Superior temporal gyrus (tissue), 1 donor: ENCODE measurements around the gene KRTAP10-11.
"Not testable (repeated sequence)": the region's sequence is repeated elsewhere in the genome, so short reads cannot be mapped to it uniquely, and the experiment has no call there.

Experiments
- DNase-seq: peaks from one replicate; pipeline ENCODE4 v3.0.0-alpha.2; 2016; ENCODE audit errors: extremely low spot score

The KRTAP10-11 gene

GRCh38 chr21:44615466-44615865 lies 30.7 kb upstream of the KRTAP10-11 start:
- no peak for DNase-seq

DNA sequence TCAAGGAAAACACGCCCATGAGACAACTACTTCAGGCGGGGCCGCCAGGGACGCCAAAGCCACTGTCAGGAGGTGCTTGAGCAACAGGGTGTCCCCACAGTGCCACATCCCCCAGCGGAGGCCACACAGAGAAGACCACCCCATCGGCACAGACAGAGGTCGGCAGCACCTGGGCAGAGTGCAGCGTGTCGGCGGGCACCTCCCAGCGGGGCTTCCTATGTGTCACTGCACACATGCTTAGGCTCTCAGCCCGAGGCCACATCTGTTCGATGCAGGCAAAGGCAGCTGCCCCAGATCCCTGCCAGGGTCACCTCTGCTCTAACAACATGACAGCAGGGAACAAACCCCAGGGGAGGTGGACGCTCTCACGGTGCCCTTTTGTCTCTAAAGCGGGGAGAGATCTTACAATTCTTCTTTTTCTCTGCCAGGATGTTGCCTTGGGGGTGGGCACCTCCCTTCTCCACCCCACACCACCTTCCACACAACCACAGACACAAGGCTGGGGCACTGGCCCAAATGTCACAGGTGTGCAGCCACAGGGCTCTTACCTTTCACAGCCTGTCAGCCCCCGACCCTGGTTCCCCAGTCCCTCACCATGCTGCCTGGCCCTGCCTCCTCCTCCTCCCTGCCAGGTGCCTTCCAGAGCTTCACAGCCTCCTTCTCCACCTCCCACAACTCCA lies 30.2 kb upstream of the KRTAP10-11 start:
- DNase-seq: no peak

- no peak for DNase-seq
Observed at GRCh38 chr21:44616591-44616926, 29.7 kb upstream of the KRTAP10-11 start.

- no peak for DNase-seq
Observed at GRCh38 chr21:44617071-44617501, 29.1 kb upstream of the KRTAP10-11 start.

GRCh38 chr21:44618504-44618903 lies 27.7 kb upstream of the KRTAP10-11 start:
- DNase-seq: no peak

GRCh38 chr21:44618909-44619308 lies 27.3 kb upstream of the KRTAP10-11 start:
- DNase-seq: no peak

DNA sequence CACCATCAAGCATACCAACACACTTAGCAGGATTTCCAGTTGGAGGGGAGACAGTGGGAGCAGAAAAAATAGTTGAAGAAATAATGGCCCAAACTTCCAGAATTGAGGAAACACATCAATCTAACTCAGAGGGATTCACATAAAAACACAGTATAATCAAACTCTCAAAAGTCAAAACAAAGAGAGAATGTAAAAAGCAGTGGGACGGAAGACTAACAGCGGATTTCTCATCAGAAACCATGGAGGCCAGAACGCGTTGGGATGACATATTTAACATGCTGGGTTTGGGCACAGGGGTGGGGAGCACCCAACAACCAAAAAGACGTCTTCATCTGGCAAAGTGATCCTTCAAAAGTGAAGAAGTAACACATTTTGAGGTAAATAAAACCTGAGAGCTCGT lies 26.3 kb upstream of the KRTAP10-11 start:
- DNase-seq: no peak

GRCh38 chr21:44623575-44623974 lies 22.6 kb upstream of the KRTAP10-11 start:
- DNase-seq: no peak

DNA sequence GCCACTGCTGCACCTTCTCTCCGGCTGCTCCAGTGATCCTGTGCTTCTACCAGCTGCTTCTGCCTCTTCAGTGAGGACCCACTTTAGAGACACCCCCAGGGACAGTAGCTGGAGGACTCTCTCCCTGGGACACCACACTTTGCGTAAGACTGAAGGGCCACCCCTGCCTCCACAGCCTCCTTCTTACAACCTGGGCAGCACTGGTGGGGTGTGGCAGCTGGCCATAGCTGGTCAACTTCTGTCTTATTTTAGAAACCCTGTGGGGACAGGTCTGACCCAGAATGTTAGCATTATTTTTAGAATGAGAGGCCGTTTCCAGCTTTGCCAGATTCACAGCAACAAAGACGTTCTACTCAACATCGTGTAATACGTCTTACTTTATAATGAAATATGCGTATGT lies 20.5 kb upstream of the KRTAP10-11 start:
- DNase-seq: no peak

GRCh38 chr21:44626262-44626661 lies 20.0 kb upstream of the KRTAP10-11 start:
- DNase-seq: no peak

- DNase-seq: no peak
Observed at GRCh38 chr21:44626673-44627143, 19.5 kb upstream of the KRTAP10-11 start, which contains the start of gene KRTAP10-9. Gene KRTAP10-9 (plus strand): TSS chr21:44627093. CDS start chr21:44627172, 79 bp downstream.

DNA sequence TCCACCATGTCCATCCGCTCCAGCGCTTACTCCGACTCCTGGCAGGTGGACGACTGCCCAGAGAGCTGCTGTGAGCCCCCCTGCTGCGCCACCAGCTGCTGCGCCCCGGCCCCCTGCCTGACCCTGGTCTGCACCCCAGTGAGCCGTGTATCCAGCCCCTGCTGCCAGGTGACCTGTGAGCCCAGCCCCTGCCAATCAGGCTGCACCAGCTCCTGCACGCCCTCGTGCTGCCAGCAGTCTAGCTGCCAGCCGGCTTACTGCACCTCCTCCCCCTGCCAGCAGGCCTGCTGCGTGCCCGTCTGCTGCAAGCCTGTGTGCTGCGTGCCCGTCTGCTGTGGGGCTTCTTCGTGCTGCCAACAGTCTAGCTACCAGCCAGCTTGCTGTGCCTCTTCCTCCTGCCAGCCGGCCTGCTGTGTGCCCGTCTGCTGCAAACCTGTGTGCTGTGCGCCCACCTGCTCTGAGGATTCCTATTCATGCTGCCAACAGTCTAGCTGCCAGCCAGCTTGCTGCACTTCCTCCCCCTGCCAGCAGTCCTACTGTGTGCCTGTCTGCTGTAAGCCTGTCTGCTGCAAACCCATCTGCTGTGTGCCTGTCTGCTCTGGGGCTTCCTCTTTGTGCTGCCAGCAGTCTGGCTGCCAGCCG lies 18.9 kb upstream of the KRTAP10-11 start:
- not testable (repeated sequence) for DNase-seq

DNA sequence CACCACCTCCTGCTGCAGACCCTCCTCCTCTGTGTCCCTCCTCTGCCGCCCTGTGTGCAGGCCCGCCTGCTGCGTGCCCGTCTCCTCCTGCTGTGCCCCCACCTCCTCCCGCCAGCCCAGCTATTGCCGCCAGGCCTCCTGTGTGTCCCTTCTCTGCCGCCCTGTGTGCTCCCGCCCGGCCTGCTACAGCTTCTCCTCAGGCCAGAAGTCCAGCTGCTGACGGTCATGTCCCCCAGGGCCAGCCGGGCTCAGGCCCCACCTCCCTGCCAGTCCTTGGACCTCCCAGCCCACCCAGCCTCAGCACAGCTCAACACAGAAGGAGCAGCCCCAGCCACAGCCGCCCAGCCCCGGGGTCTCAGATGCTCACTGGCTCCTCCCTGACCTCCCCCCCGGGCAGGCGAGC lies 18.4 kb upstream of the KRTAP10-11 start:
- not testable (repeated sequence) for DNase-seq

GRCh38 chr21:44628707-44629391 lies 17.4 kb upstream of the KRTAP10-11 start:
- DNase-seq: no peak

- no peak for DNase-seq
Observed at GRCh38 chr21:44630440-44630839, 15.8 kb upstream of the KRTAP10-11 start.

DNA sequence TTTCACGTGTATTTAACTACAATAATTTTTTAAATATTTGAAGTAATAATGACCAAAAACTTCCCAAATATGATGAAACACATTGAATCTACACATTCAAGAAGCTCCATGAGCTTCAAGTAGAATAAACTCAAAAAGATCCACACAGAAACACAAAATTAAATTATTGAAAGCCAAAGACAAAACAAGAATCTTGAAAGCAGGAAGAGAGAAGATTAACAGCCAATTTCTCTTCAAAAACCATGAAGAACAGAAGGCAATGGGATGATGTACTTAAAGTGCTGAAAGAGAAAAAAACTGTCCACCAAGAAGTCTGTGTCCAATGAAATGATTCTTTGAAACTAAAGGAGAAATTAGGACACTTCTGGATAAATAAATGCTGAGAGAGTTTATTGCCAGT lies 14.1 kb upstream of the KRTAP10-11 start:
- no peak for DNase-seq

DNA sequence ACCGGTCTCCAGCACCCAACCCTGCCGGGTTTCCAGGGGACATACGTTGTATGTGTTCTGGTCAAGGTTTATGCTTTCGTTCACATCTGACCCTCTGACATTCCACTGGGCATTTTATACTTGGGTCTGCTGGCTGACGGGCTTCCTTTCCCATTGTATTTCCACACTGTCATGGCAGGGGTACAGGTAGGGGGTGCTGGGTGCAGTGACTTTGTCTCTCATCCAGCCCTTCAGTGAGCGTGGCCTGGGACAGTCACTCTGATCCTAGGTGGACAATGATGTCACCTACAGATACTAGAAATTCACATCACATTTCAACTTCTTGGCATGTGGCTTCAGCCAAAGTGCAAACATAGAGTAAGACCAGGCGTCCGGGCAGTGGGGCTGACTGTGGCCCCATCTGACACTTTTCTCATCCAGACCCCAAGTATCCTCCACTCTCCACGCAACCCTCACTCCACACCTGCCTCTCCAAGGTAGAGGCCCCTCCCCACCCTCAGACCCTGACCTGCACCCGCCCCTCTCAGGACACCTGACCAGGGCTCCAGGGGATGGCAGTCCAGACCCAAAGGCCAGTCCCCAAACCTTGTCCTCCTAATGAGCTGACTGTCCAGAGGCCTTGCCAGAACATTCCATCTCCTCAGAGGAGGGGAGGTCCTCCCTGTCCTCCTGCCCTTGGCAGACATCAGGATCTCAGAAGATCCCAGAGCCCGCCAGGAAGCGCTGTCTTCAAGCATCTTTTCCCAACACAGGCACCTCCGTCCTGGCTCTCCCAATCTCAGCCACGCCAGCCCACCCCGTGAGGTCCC lies 9.8 kb upstream of the KRTAP10-11 start:
- no peak for DNase-seq

- no peak for DNase-seq
Observed at GRCh38 chr21:44637018-44637850, 9.0 kb upstream of the KRTAP10-11 start, which contains the start of gene KRTAP10-10. Gene KRTAP10-10 (plus strand): TSS chr21:44637356. CDS start chr21:44637418, 62 bp downstream.

DNA sequence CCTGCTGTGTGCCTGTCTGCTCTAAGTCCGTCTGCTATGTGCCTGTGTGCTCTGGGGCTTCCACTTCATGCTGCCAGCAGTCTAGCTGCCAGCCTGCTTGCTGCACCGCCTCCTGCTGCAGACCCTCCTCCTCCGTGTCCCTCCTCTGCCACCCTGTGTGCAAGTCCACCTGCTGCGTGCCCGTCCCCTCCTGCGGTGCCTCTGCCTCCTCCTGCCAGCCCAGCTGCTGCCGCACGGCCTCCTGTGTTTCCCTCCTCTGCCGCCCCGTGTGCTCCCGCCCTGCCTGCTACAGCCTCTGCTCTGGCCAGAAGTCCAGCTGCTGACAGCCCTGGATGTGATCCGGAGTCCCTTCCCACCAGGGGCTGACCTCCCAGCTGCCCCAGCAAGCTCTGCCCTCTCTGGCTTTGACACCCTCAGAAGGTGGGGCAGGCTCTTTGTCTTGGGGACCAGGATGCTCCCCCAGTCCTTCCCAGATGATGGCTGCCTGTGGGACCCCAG lies 8.3 kb upstream of the KRTAP10-11 start:
- DNase-seq: not testable (repeated sequence)

- DNase-seq: not testable (repeated sequence)
Observed at GRCh38 chr21:44638506-44639330, 7.5 kb upstream of the KRTAP10-11 start.
